K562 (cell line): Measurements from ENCODE around the gene SEC61A1. TPM values are rescaled to one million over a fixed set of nuclear protein-coding genes. Genes with fewer than 3 reads are reported as not detected.

Experiments used
- ATAC-seq: fragments of 200-7000 bp; cut with Tn5 transposase; 3 replicates; pipeline ENCODE4 v1.9.1; 2020; ENCODE audit warnings: moderate library complexity
- BruUV-seq: library from RNA; stranded (reverse); fragments of 400-500 nt; replicated peaks from 2 replicates; lab custom pipeline; 2021; lab: Mats Ljungman, UMichigan
- CTCF ChIA-PET: fragments of 300-600 bp; formaldehyde crosslinking; extraction: SDS; loops from one replicate; lab custom pipeline; 2021; ENCODE audit warnings: low intra/inter-chr PET ratio; lab: Yijun Ruan, JAX
- POLR2A ChIA-PET: fragments of 300-600, 350-650 bp; sonication (Branson Sonifier 250); formaldehyde crosslinking; extraction: SDS; loops from one replicate; lab custom pipeline; 2021; ENCODE audit warnings: antibody characterized with exemption, inconsistent platforms; lab: Yijun Ruan, JAX
- DNase-seq, 4 experiments: peaks; one replicate each; pipeline versions ENCODE4 v3.0.0 to v3.0.0-alpha.2; 2011 to 2018; ENCODE audit warnings: low spot score in 3 of 4, mixed read lengths in 3 of 4; ENCODE audit errors: extremely low read depth in 1 of 4
- FAIRE-seq: peaks from 2 replicates; lab custom pipeline; 2011; peaks lifted over from hg19 to GRCh38; lab: Jason Lieb, UNC
- H2AFZ ChIP-seq: 2 replicates; pipeline ENCODE4 v1.6.0; 2011; ENCODE audit warnings: low read depth, low read length, control low read depth, inconsistent platforms
- H3K27ac ChIP-seq: fragments of 200-600 bp; 3 replicates; pipeline ENCODE4 v1.8.0; 2011; ENCODE audit warnings: low read depth, mild to moderate bottlenecking, control low read depth, inconsistent platforms, low read length, moderate library complexity, mixed read lengths; ENCODE audit errors: extremely low read depth
- H3K27me3 ChIP-seq, 2 experiments: fragments of 300-600 bp in 1 of 2; 2 replicates in 1 of 2; 3 replicates in 1 of 2; pipeline versions ENCODE4 v1.6.0 to v1.8.0; 2011; ENCODE audit warnings: inconsistent platforms in 2 of 2, low read length in 2 of 2, mild to moderate bottlenecking in 1 of 2, mixed read lengths in 1 of 2, moderate library complexity in 1 of 2; ENCODE audit not compliant: control insufficient read depth in 2 of 2, insufficient read depth in 2 of 2
- H3K36me3 ChIP-seq: fragments of 300-600 bp; 3 replicates; pipeline ENCODE4 v1.8.0; 2011; ENCODE audit warnings: mild to moderate bottlenecking, low read length, inconsistent platforms; ENCODE audit not compliant: control insufficient read depth, insufficient read depth
- H3K4me1 ChIP-seq, 2 experiments: fragments of 200-600 bp in 1 of 2; replicated peaks in 1 of 2; 2 replicates in 1 of 2; 3 replicates in 1 of 2; pipeline versions ENCODE4 v1.5.1 to v1.8.0; 2011; ENCODE audit warnings: inconsistent platforms in 2 of 2, low read length in 2 of 2, mild to moderate bottlenecking in 1 of 2, mixed read lengths in 1 of 2, moderate library complexity in 1 of 2; ENCODE audit not compliant: control insufficient read depth in 2 of 2, insufficient read depth in 2 of 2
- H3K4me2 ChIP-seq: 2 replicates; pipeline ENCODE4 v1.6.1; 2011; ENCODE audit warnings: low read length, control low read depth, inconsistent platforms, mixed read lengths; ENCODE audit not compliant: insufficient read depth
- H3K4me3 ChIP-seq: fragments of 200-600 bp; sonication (generic), shearing (Covaris generic); 2 replicates; pipeline ENCODE4 v1.5.1; 2016; ENCODE audit warnings: control low read depth, inconsistent platforms
- H3K79me2 ChIP-seq: fragments of 200-600 bp; 3 replicates; pipeline ENCODE4 v1.8.0; 2011; ENCODE audit warnings: low read length, inconsistent platforms; ENCODE audit not compliant: control insufficient read depth, insufficient read depth
- H3K9ac ChIP-seq, 2 experiments: 2 replicates each; pipeline versions ENCODE4 v1.6.0 to v1.6.1; 2011; ENCODE audit warnings: low read depth in 2 of 2, low read length in 2 of 2, control low read depth in 1 of 2, inconsistent platforms in 1 of 2, mild to moderate bottlenecking in 1 of 2, mixed read lengths in 1 of 2; ENCODE audit not compliant: insufficient read depth in 1 of 2
- H3K9me1 ChIP-seq: one replicate; pipeline ENCODE4 v1.6.0; 2011; ENCODE audit warnings: inconsistent platforms, mild to moderate bottlenecking, low read length, moderate library complexity; ENCODE audit not compliant: control insufficient read depth, insufficient read depth
- H3K9me3 ChIP-seq: replicated peaks from 2 replicates; pipeline ENCODE4 v1.5.1; 2011; ENCODE audit warnings: low read depth, low read length, inconsistent platforms; ENCODE audit not compliant: control insufficient read depth, insufficient read depth
- H4K20me1 ChIP-seq: replicated peaks from 2 replicates; pipeline ENCODE4 v1.6.1; 2011; ENCODE audit warnings: low read length, inconsistent platforms, mixed read lengths; ENCODE audit not compliant: control insufficient read depth, insufficient read depth
- ARHGAP35 ChIP-seq: fragments of 450-650 bp; IDR thresholded peaks from 2 replicates; pipeline ENCODE4 v1.6.1; 2018; ENCODE audit not compliant: partially characterized antibody
- FOSL1 ChIP-seq: fragments of 200-800 bp; sonication (Bioruptor generic); conservative IDR thresholded peaks from 2 replicates; pipeline ENCODE4 v1.6.1; 2016; ENCODE audit warnings: missing genetic modification characterization, missing compliant biosample characterization
- NFIX ChIP-seq: fragments of 250-450 bp; sonication (Bioruptor Pico); IDR thresholded peaks from 2 replicates; pipeline ENCODE4 v1.4.0; 2020; ENCODE audit warnings: low read depth, mild to moderate bottlenecking, moderate library complexity
- RHOXF2B ChIP-seq: fragments of 250-450 bp; sonication (Bioruptor Pico); conservative IDR thresholded peaks from 2 replicates; pipeline ENCODE4 v1.5.1; 2021
- YY1 ChIP-seq, 3 experiments: IDR thresholded peaks; 2 replicates each; pipeline ENCODE4 v1.6.1; 2011; ENCODE audit warnings: low read length in 2 of 3, mild to moderate bottlenecking in 2 of 3, moderate library complexity in 2 of 3, borderline replicate concordance in 1 of 3, control low read depth in 1 of 3, low read depth in 1 of 3; ENCODE audit not compliant: insufficient read depth in 3 of 3, insufficient replicate concordance in 2 of 3, control insufficient read depth in 1 of 3, insufficient read length in 1 of 3; ENCODE audit errors: extremely low read depth in 1 of 3
- WGBS: fragments of 100-300 bp; shearing (Covaris generic); methylation state at CpG from one replicate; pipeline ENCODE4 v1.1.6; 2016; ENCODE audit warnings: low coverage, mixed read lengths; ENCODE audit not compliant: insufficient coverage; ENCODE audit errors: missing lambda C conversion rate; 5-methylcytosine and 5-hydroxymethylcytosine counted together
- in situ Hi-C: fragments of 300-500 bp; cut with MboI; formaldehyde crosslinking; loops from 4 replicates; pipeline ENCODE4 v1.15.0; 2018; ENCODE audit warnings: inconsistent platforms, mixed read lengths
- intact Hi-C: fragments of 100-400 bp; cut with micrococcal nuclease; formaldehyde crosslinking; loops from 2 replicates; pipeline ENCODE4 v1.14.2; 2022
- polyA plus RNA-seq, 8 experiments: library from polyadenylated mRNA; depleted of rRNA in 4 of 8; stranded (reverse) in 5 of 8; unstranded in 3 of 8; fragments of >200 nt; fragmentation: Nextera tagmentation in 2 of 8; fragmentation: Illumina TruSeq in 1 of 8; extraction: Ambion mirVana in 2 of 8; extraction: Trizol in 1 of 8; gene quantifications; 2 replicates each; pipeline versions ENCODE4 v1.2.1 to v1.2.3, GENCODE V29; 2011 to 2014; ENCODE audit warnings: inconsistent platforms in 1 of 8, missing spikeins in 1 of 8
- total RNA-seq, 7 experiments: library from RNA; depleted of rRNA in 6 of 7; stranded (reverse); fragments of >200 nt in 6 of 7; fragmentation: Illumina TruSeq in 2 of 7; extraction: Trizol in 2 of 7; gene quantifications; 2 replicates each; pipeline versions ENCODE4 v1.2.1 to v1.2.3, GENCODE V29; 2011 to 2021; ENCODE audit warnings: low replicate concordance in 1 of 7
- TF ChIP-seq, protein P1 (sequence below), 2 experiments: fragments of 450-650 bp; IDR thresholded peaks; 2 replicates each; pipeline ENCODE4 v1.6.1; 2018; ENCODE audit warnings: mild to moderate bottlenecking in 2 of 2, low read depth in 1 of 2; ENCODE audit not compliant: partially characterized antibody in 2 of 2

Gene SEC61A1
- total and polyA plus RNA-seq, 9 of the 15 experiments (the other 6 are each of a cell fraction or from before 2014, with no cell fraction given), result 1.9 to 140 (median 79.1) TPM

DNA sequence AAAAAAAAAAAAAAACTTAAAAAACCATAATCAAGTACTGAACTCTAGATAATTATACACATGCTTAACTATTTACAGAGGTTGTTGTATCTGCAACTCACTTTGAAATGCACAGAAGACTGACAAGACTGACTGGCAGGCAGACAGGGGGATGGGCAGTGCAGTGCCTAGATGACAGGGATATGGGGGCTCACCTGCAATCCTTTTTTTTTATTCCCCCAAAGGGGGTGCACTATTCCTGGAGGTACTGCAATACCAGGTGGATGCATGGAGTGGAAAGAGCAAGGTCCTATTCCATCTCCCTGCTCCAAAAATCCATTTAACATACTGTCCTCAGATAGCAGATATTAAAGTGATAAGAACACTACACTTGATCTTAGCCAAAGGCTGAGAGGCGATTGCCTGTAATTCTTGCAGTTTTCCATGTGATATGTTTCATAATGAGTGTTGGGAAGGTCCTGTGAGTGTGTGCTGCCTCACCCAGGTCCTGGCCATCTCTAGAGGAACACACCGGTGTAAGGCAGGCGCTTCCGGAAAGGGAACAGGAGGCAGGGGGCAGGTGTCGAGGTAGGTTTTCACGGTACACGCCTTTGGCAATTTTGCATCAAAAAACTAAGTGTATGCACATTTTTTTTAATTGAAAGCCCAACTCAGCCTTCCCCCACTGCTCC lies 22.7 kb downstream of the SEC61A1 start:
- H3K9ac ChIP-seq, result peak overlapping the region; percentile 76 to 95; a peak in 3 of 4 replicates
- WGBS, result 33% methylated on average over 5 of the region's 7 CpGs
- BruUV-seq, result no TSS peak
- H3K9me3 ChIP-seq, result no peaks in the 10 kb centered on the region
- H3K4me2 ChIP-seq, result peak overlapping the region; percentile 82
- H3K4me3 ChIP-seq, result peak overlapping the region; percentile 47
- H3K36me3 ChIP-seq, result peaks cover 72% of the 10 kb centered on the region
- peaks cover 30 to 57% of the 10 kb centered on the region in 2 experiments for H3K4me1 ChIP-seq
- H3K9me1 ChIP-seq, result peaks cover 3% of the 10 kb centered on the region
- DNase-seq, result no peak
- intact Hi-C loops (loop anchor here (2.0 to 10.0 kb wide), 2 partner anchors 58 to 420 kb away; partner anchors contain the start of gene GATA2), in situ Hi-C loops (no loop called here)
- no peak for TF ChIP-seq ARHGAP35
- TF ChIP-seq NFIX (CRISPR knock-in tag), result no peak
- TF ChIP-seq FOSL1 (tag), result 0 out of 2 replicates have a peak, but pooled peaks have one; percentile 14
- no peak for TF ChIP-seq YY1 (IDR thresholded peaks at IDR 0.05; ENCODE audit: borderline replicate concordance in 1 of 3, control insufficient read depth in 1 of 3, extremely low read depth in 1 of 3, insufficient read depth in 3 of 3, insufficient read length in 1 of 3, insufficient replicate concordance in 2 of 3, low read depth in 1 of 3, low read length in 2 of 3)
- TF ChIP-seq, protein P1, sequence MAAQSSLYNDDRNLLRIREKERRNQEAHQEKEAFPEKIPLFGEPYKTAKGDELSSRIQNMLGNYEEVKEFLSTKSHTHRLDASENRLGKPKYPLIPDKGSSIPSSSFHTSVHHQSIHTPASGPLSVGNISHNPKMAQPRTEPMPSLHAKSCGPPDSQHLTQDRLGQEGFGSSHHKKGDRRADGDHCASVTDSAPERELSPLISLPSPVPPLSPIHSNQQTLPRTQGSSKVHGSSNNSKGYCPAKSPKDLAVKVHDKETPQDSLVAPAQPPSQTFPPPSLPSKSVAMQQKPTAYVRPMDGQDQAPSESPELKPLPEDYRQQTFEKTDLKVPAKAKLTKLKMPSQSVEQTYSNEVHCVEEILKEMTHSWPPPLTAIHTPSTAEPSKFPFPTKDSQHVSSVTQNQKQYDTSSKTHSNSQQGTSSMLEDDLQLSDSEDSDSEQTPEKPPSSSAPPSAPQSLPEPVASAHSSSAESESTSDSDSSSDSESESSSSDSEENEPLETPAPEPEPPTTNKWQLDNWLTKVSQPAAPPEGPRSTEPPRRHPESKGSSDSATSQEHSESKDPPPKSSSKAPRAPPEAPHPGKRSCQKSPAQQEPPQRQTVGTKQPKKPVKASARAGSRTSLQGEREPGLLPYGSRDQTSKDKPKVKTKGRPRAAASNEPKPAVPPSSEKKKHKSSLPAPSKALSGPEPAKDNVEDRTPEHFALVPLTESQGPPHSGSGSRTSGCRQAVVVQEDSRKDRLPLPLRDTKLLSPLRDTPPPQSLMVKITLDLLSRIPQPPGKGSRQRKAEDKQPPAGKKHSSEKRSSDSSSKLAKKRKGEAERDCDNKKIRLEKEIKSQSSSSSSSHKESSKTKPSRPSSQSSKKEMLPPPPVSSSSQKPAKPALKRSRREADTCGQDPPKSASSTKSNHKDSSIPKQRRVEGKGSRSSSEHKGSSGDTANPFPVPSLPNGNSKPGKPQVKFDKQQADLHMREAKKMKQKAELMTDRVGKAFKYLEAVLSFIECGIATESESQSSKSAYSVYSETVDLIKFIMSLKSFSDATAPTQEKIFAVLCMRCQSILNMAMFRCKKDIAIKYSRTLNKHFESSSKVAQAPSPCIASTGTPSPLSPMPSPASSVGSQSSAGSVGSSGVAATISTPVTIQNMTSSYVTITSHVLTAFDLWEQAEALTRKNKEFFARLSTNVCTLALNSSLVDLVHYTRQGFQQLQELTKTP (IDR thresholded peaks at IDR 0.05; ENCODE audit: low read depth in 1 of 2, partially characterized antibody in 2 of 2), result peak in 1 of 2 experiments; percentile 19
- no peak for TF ChIP-seq RHOXF2B (CRISPR knock-in tag)
- no peaks in the 10 kb centered on the region for H3K27me3 ChIP-seq
- H2AFZ ChIP-seq, result peak overlapping the region; percentile 60; the same call in 1 of the 2 replicates
- H4K20me1 ChIP-seq, result peaks cover 10% of the 10 kb centered on the region; the same call in 1 of the 2 replicates
- H3K27ac ChIP-seq, result peak overlapping the region; percentile 96
- peaks cover 24% of the 10 kb centered on the region; the same call in 2 of the 3 replicates for H3K79me2 ChIP-seq
- ChIA-PET POLR2A (interaction anchor here (1.0 to 2.9 kb wide), 4 partner anchors 8 to 20 kb away, joined by 3 to 23 read pairs (median 4); no protein-coding TSS in a partner anchor), CTCF (interaction anchor here (0.7 kb wide), 1 partner anchor 70 kb away, joined by 5 read pairs; no protein-coding TSS in a partner anchor)
- no peak for ATAC-seq
- FAIRE-seq, result peak; percentile 66
